ENCODE results near the gene STX7.

STX7 gene

DNA sequence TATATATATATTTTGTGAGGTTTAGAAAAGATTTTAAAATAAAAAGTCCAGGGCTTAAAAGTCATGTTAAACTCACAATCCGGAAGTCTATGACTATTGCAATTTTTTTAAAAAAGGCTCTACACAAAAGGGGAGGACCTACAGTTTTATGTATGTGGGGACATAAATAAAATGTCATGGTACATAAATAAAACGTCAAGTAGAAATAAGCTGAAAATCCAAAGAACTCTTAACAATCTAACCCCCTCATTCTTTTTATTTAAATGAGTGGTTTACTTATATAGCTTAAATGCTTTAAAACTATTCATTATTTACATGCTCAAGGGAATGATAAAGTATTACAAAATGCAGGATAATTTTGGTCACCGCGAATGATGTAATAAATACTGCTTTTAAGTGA lies 36.2 kb downstream of the STX7 start:
- no peak for DNase-seq

DNA sequence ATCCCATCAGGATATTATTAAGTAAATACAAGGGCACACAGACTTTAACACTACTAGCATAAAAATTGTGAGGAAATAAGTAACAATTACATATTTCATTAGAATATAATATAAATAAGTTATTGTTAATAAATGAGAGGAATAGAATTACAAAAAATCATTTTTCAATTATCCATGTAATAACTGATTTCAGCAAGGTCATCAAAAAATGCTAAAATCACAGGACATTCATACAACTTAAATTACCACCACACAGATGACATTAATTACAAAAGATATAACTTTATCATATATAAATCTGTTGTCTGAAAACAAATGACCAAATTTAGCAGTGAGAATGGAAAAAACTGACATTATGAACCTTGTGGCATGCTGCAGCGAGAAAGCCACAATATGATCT lies 37.0 kb downstream of the STX7 start:
- no peak for DNase-seq

DNA sequence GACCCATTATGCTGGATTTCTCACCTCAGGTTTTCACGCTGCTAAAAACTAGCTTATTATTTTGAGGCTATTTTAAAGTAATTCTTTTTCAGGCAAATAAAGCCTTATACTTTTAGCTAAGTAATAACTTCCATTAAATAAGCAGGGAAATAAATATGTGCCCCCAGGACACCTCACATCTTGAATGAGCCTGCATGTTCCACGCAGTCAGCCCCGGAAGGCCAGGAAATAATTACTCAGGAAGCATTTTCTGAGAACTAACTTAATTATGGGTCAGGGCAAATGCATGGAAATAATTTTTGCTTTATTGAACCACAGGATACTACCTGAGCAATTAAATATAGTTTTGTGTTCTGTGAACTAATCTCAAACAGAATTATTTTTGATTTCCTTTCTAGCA lies 41.1 kb downstream of the STX7 start:
- DNase-seq: no peak

DNA sequence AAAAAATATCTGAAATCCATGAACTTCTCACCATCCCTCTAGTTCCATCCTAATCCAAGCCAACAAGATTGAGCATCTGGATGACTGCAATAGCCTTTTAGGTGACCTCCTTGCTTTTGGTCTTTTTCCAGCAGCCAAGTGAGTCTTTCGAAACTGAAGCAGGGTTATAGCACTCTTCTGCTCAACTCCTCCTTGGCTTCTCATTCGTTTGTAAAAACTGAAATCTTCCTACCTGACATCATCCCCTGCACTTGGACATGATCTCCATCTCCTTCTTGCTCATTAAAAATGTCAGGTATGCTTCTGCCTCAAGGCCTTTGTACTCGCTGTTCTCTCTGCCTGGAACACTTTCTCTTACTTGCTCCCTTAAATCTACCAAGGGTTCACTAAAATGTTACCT lies 46.0 kb downstream of the STX7 start:
- DNase-seq: no peak

DNA sequence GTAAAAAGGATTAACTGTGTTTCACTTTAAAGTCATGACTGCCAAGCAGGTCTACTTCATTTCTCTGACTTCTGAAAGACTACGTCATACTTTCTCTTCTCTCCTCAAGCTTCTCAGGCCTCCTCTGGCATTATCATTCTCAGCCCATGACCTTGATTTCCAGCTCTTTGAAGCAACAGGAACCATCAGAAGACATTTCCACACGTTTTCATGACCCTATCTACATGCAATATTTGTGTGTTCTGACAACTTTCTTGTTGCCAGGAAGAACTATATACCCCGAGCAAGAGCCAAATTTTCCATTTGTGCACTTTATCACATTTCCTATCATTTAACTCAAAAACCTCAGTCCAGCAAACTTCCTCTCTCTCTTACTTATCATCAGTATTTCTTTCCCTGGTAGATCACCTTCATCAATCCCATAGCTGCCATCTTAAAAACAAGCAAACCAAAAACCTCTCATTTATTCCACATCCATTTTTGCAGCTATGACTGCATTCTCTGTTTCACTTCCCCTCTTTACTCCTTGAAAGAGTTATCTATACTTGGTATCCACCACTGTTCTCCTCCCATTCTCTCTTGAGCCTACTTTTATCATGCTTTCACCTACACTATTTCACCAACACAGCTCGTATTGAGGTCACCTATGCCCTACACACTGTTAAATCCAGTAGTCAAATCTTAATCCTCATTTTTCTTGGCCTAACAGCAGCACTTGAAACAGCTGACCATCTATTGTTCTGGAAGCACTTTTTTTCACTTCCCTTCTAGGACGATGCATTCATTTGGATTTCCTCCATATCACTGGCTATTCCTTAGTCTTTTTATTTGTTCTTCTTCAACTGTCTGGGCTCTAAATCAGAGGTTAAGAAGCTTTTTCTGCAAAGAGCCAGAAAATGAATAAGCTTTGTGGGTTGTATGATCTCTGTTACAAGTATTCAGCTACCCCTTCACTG lies 47.1 kb downstream of the STX7 start:
- no peak for DNase-seq

DNA sequence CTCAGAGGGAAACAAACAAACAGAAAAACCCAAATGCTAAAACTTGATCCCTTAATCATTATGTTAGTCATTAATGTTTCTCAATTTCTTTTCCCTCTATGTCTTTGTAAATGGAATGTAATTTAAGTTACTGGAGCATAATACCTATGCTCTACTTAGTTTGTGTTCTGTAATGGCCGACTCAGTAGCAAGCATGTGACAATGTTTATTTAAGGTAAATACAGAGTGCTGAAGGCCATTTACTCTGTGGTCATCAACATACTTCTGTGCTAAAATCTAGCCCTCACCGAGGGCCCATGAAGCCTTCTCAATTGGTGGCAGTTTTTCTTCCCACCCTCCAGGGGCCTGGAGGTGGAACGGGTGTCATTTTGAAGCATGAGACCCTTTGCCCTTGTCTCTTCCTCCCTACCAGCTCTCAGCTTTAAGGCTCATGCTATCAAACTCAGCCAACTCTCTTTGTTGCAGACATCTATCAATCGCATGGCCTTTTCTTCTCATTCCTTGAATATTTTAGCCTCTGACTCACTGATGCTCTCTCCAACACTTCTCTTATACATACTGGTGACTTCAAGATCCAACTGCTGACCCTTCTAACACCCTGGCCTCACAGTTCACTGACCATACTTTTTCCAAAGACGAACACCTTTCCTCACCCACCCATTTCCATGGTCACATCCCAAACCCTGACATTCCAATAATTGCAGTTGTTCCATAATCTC lies 48.2 kb downstream of the STX7 start:
- no peak for DNase-seq

DNA sequence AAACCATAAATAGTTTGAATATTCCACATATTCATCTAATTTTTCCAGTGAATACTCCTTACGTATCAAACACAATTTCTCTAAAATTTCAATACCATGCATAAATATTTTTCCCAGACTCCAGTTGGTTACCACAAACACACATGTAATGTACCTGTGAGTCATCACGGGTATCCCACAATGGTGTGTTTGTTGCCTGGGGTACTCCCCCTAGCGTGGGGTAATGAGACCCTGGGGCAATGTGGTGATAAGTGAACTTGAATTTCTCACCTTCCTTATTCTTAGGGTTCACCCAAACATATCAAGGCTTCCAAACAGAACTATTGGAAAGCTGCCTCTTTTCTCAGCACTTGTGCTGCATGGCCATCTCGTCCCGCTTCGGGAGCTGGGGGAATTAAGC lies 51.0 kb downstream of the STX7 start:
- no peak for DNase-seq

DNA sequence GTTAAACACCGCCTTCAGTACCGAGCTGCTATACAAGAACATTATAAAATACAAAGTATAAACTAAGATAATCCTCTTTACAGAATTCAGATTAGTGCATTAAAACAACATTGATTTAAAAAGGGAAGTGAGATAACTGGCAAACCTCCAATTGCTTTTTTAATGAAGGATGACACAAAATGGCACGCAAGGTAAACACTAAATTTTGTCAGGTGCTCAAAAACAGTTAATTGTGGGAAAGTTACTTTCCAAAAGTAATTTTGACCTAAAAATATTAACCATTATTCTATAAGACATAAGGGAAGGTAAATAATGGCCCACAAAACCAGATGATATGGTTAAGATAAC lies 53.3 kb downstream of the STX7 start:
- no peak for DNase-seq

DNA sequence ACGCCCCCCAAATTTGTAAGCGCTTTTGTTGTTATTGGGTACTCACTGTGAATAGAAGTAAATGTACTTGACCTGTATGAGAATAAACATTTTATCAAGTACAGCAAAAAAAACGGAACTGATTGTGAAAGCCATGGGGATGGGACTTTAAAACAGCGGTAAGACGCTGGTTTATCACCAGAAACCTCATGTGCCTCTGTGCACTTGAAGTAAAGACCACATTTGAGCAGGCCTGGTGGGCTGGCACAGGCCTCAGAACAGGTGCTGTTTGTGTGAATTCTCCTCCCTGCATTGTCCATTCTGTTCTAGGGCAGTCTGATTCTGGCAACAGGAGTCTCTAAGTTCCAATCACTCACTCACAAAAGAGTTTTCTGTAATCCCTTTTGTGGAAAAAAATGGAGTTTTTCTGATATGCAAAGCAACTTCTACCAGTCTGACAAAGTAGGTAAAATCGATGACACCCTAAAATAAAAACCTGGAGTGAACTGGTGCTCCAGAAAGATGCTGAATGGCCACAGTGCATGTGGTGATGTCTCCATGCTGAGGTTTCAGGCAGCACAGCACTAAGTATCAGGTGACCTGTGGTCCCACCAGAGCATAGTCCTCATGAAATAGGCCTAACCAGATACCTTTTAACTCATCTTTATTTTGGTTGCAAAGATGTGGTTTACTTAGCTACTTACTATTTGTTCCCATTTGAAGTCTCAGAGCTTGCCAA lies 53.9 kb downstream of the STX7 start:
- DNase-seq: no peak

DNA sequence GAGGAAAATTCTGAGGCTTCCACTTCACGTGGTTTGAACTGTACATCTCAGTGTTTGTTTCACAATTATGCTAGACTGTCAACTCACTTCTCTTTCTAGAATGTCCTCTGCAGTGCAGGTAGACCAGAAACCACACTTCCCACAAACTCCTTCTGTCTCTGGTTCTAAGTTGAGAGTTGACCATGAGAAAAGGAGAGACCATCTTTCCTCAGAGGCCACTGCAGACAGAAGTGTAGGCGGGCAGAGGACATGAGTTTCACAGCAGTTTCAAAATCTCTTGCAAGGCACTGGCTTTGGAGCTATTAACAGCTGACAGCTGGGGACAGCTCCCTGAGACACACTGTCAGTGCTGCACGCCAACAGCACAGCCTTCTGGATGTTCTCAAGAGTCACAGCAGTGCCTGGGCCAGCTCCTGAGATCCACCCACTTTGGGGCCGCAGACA lies 56.2 kb downstream of the STX7 start:
- no peak for DNase-seq

DNA sequence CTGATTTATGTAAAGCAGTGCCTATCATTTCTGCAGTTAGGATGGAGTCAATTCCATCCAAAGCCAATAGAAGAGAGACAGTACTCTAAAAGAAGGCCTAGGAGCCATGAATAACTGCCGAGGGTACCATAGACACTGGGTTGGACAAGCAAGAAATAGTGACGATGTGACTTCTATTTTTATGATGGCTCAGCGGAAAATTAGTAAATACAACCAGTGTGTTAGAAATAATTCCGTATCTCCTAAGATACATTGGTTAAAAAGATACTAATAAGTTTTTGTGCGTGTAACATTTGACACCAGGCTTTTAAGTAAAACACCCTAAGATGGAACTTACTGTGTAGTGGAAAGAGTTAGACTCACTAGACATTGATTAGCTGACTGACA lies 66.1 kb downstream of the STX7 start:
- DNase-seq: no peak

DNA sequence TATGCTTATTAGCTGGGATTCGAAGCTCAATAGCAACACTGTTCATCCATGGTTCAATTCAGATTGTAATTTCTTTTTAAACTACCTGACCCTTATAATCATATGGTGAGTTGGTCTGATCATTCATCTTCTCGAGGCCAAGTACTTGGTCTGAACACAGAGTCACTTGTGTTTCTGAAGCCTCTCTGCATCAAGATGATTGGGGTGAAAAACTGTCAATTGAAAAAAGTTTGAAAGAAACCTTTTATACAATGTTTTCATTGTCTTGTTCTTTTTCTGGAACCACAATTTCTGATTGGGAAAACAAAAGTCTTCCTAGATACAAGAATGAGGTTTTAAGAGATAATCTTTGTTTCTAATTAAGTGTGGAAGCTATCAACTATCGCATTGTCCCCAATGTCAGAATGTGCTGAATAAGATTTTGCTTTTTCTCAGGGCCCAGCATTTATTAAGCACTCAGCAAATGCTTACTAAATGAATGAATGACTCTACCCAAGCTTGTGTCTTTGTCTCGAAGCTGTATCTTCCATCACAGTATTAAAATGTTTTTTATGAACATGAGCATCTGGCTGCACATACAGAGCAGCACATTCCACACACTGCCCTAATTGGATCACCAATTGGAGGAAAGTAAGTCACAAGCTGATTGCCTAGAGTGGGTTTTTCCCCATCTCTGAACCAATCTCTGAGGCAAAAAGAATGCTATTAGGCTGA lies 66.6 kb downstream of the STX7 start:
- no peak for DNase-seq

DNA sequence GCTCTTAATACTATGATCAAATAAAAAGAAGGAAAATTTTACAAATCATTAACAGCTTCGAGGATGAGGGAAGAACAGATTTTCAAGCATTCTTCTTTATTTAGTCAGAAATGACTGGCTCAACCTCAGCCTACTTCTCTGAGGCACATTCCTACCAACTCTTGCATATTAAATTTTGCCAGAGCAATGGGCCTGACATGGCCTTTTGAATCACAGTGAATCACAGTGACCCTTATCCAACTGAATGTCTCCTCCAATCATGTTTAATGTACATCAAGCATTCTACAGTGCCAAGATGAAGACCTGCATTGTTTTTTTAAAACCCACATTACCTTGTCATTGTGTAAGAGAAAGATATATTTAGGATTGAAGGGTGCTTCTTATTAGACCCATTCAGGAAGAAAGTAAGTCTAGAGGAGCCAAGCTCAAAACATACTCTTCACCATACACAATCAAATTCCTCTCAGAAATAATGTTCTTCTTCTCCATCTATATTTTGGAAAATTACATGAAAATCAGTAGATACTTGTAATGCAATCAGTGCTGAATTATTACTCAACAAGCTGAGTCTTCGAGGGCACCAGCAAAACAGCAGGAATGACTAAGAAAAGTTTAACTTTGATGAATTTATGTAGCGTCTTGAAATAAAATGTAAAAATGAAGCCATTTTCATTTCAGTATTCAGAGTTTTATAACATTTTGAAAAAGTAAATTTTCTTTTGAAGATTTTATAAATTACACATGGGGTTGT lies 67.5 kb downstream of the STX7 start:
- no peak for DNase-seq

DNA sequence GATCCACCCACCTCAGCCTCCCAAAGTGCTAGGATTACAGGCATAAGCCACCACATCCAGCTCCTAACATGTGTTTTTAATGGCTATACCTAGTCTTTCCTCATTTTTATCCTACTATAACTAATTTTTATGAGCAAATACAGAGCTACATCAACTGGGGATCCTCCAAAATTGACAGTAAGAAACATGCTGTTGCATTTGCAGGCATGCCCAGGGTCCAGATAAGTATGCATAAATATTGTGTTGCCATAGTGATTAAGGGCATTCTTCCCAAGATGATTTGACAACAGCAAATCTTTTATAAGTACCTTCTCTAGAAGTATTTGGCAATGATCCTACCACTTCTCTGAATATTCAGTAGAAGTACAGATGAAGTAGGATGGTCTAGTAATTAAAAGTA lies 69.7 kb downstream of the STX7 start:
- no peak for DNase-seq

DNA sequence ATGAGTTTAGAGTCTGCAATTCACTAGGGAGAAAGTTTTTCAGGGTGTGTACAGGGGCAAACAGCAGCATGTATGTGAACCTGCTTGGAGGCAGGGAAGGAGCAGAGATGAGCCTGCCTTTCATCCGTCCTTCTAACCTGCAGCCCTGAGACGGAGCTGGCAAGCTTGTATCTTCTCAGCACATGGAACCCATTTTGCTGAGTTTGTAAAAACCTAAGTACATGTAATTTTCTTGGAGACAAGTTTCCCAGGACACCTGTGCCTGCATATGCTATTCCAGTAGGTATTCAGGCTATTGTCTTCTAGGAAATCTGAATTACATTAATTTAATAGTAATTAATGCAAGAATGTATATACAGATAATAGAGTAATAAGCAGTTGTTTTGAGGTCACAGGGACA lies 82.8 kb downstream of the STX7 start:
- no peak for DNase-seq

DNA sequence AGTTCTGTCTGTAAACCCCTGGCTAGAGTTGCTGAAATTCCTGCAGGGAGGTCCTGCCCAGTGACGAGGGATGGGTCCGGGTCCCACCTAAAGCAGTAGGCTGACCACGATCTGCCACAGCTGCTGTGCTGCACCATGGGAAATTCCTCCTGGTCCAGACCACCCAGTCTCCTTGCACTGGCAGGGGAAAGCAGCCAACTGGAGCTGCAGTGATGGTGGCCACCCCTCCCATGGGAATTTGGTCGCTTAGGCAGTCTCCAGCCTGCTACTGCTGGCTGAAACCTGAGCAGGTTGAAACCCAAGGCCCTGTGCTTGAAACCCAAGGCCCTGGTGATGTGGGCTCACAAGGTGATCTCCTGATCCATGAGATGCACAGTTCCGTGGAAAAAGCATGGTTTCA lies 87.7 kb downstream of the STX7 start:
- no peak for DNase-seq

DNA sequence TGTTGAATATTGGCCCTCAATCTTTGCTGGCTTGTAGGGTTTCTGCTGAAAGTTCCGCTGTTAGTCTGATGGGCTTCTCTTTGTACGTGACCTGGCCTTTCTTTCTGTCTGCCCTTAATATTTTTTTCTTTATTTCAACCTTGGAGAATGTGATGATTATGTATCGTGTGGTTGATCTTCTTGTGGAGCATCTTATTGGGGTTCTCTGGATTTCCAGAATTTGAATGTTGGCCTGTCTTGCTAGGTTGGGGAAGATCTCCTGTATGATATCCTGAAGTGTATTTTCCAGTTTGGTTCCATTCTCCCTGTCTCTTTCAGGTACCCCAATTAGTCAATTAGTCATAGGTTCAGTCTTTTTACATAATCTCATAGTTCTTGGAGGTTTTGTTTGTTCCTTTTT lies 89.1 kb downstream of the STX7 start:
- DNase-seq: no peak

DNA sequence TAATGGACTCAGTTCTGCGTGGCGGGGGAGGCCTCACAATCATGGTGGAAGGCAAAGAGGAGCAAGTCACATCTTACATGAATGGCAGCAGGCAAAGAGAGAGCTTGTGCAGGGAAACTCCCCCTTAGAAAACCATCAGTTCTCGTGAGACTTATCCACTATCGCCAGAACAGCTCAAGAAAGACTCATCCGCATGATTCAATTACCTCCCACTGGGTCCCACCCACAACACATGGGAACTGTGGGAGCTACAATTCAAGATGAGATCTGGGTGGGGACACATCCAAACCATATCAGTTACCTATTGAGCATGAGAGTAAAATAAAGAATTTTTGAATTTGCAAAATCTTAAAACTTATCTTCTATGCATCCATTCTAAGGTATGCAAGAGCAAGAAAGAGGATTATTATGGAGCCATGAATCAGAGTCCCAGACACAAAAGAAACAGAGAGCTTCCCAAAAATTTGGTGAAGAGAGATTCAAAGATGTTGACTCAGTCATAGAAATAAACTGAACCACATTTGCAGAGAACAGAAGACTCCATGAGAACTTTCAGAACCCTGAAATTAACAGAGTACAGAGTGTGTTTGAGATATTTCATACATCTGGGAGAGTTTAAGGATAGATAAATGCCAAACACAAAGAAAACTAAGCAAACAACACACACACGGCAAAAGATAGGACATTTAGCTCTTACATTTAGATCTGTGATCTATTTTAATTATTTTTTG lies 94.5 kb downstream of the STX7 start:
- no peak for DNase-seq

DNA sequence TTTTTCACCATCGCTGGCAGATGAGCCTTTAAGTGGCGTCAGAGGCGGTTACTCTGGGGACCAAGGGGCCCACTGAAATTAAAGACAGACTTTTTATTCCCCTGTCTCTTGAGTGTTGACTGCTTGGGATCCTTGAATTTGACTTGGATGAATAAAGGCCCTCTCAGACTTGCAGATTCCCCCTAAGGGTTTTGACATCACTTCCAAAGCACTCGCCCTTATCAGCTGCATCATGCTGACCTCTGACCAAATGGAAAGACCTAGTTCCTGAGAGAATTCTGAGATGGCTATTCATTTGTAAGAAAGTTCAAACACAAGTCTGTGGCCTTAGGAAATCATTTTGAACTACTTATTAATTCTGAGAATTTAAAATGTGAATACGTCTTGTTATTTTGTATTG lies 98.2 kb downstream of the STX7 start:
- DNase-seq: no peak

DNA sequence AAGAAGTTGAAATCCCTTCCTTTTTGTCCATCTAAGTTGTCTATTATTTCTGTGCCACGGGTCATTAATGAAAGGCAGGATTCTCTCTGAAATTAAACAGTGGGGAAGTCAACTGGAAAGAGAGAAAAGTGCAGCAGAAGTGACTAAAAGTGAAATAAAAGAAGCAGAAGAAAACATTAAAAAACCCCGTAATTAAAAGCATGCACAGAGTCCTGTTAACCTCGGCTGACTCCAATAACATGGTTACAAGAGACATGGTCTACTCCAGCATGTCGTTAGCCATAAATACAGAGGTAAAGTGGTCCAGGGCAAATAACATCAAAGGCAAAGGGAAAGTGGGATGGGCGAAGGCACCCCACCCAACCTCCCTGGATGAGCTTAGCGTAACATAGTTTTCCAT lies 98.6 kb downstream of the STX7 start:
- DNase-seq: no peak

DNA sequence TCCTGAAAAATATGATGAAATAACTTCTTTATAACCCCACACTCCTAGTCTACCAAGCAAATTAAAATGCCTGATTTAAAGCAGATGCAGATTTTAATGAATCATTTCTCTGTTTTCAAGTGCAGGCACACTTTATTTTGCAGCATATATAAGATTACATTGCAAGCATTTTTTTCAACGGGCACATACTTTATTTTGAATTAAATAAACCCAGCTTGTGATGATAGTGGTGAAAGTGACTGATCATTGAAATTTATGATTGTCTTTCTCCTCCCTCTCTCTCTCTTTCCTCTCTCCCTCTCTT lies 99.5 kb downstream of the STX7 start:
- DNase-seq: no peak
